B cell (primary cell): ENCODE measurements around the gene MYMK. TPM values are rescaled to one million over a fixed set of nuclear protein-coding genes. Genes with fewer than 3 reads are reported as not detected.

Experiments used
- ATAC-seq: fragments of 200-7000 bp; cut with Tn5 transposase; one replicate; pipeline ENCODE4 v1.10.0; 2021; ENCODE audit warnings: low read depth, mild to moderate bottlenecking, moderate number of reproducible peaks, moderate library complexity
- CTCF ChIA-PET: fragments of 350-600 bp; sonication (Branson Sonifier 250); formaldehyde crosslinking; loops from one replicate; lab custom pipeline; 2021; ENCODE audit warnings: antibody characterized with exemption, inconsistent platforms; lab: Charles Lee
- POLR2A ChIA-PET: fragments of 350-600 bp; sonication (Branson Sonifier 250); formaldehyde crosslinking; loops from one replicate; lab custom pipeline; 2021; ENCODE audit warnings: antibody characterized with exemption; lab: Charles Lee
- DNase-seq: peaks from one replicate; pipeline ENCODE4 v3.0.0; 2013
- H2AFZ ChIP-seq: 2 replicates; pipeline ENCODE4 v1.6.1; 2012; ENCODE audit warnings: mild to moderate bottlenecking, low read depth, low read length; ENCODE audit not compliant: insufficient read depth, poor library complexity, severe bottlenecking
- H3K27ac ChIP-seq, 2 donors: 1 replicate in 1 of 2; 2 replicates in 1 of 2; pipeline ENCODE4 v1.5.1; 2012 to 2013; ENCODE audit warnings: low read length in 2 of 2, mild to moderate bottlenecking in 2 of 2, moderate library complexity in 1 of 2
- H3K27me3 ChIP-seq, 4 experiments: fragments of 200-600 bp in 1 of 4; sonication (generic) in 1 of 4; replicated peaks in 1 of 4; 1 replicate in 2 of 4; 2 replicates in 2 of 4; pipeline versions ENCODE4 v1.6.1 to v1.7.0; 2013 to 2016; ENCODE audit warnings: low read length in 3 of 4, mild to moderate bottlenecking in 2 of 4, mixed read lengths in 1 of 4, moderate library complexity in 1 of 4; ENCODE audit not compliant: insufficient read depth in 4 of 4, control insufficient read depth in 3 of 4; ENCODE audit errors: control extremely low read depth in 1 of 4
- H3K36me3 ChIP-seq, 2 experiments: replicated peaks in 1 of 2; 1 replicate in 1 of 2; 2 replicates in 1 of 2; pipeline versions ENCODE4 v1.6.1 to v1.7.1; 2013; ENCODE audit warnings: low read length in 1 of 2; ENCODE audit not compliant: insufficient read depth in 2 of 2, control insufficient read depth in 1 of 2; ENCODE audit errors: control extremely low read depth in 1 of 2, extremely low read depth in 1 of 2
- H3K4me1 ChIP-seq, 2 donors: fragments of 200-600 bp in 1 of 2; sonication (generic) in 1 of 2; 1 replicate in 1 of 2; 2 replicates in 1 of 2; pipeline versions ENCODE4 v1.5.1 to v1.6.1; 2013 to 2017; ENCODE audit warnings: low read length in 2 of 2; ENCODE audit not compliant: control insufficient read depth in 2 of 2, insufficient read depth in 2 of 2
- H3K4me2 ChIP-seq: replicated peaks from 2 replicates; pipeline ENCODE3; 2012; ENCODE audit warnings: mild to moderate bottlenecking, low read depth, low read length; ENCODE audit not compliant: poor library complexity, severe bottlenecking
- H3K4me3 ChIP-seq, 5 experiments: fragments of 200-600 bp in 1 of 5; sonication (generic) in 1 of 5; 1 replicate in 3 of 5; 2 replicates in 2 of 5; pipeline versions ENCODE4 v1.5.1 to v1.7.0; 2011 to 2016; ENCODE audit warnings: low read length in 4 of 5, mild to moderate bottlenecking in 4 of 5, low read depth in 2 of 5, control low read depth in 1 of 5, moderate library complexity in 1 of 5; ENCODE audit not compliant: insufficient read depth in 1 of 5; ENCODE audit errors: control extremely low read depth in 1 of 5, extremely low read depth in 1 of 5
- H3K79me2 ChIP-seq: fragments of 200-600 bp; sonication (generic); one replicate; pipeline ENCODE4 v1.6.0; 2016; ENCODE audit warnings: low read length; ENCODE audit not compliant: control insufficient read depth, insufficient read depth
- H3K9ac ChIP-seq: fragments of 200-600 bp; sonication (generic); 2 replicates; pipeline ENCODE4 v1.6.1; 2017; ENCODE audit warnings: mild to moderate bottlenecking, low read length, moderate library complexity
- H3K9me3 ChIP-seq, 3 donors: one replicate each; pipeline versions ENCODE4 v1.6.1 to v1.7.1; 2013; ENCODE audit warnings: low read length in 2 of 3; ENCODE audit not compliant: control insufficient read depth in 2 of 3, insufficient read depth in 1 of 3; ENCODE audit errors: control extremely low read depth in 1 of 3
- H4K20me1 ChIP-seq: 2 replicates; pipeline ENCODE4 v1.6.0; 2012; ENCODE audit warnings: mild to moderate bottlenecking, low read length; ENCODE audit not compliant: insufficient read depth, control insufficient read depth, poor library complexity, severe bottlenecking
- H3K27ac Mint-ChIP-seq: one replicate; pipeline ENCODE4 v1.8.0; 2021; ENCODE audit warnings: mixed read lengths
- H3K27me3 Mint-ChIP-seq: one replicate; pipeline ENCODE4 v1.8.0; 2021; ENCODE audit warnings: mixed read lengths
- H3K4me1 Mint-ChIP-seq: one replicate; pipeline ENCODE4 v1.8.0; 2021; ENCODE audit warnings: mixed read lengths
- H3K4me3 Mint-ChIP-seq: one replicate; pipeline ENCODE4 v1.8.0; 2021; ENCODE audit warnings: mixed read lengths
- H3K9me3 Mint-ChIP-seq: one replicate; pipeline ENCODE4 v1.8.0; 2022; ENCODE audit warnings: mixed read lengths; ENCODE audit not compliant: insufficient read depth
- CTCF ChIP-seq: fragments of 200-600 bp; IDR thresholded peaks from one replicate; pipeline ENCODE4 v1.8.0; 2022; ENCODE audit warnings: antibody characterized with exemption, mild to moderate bottlenecking
- EZH2 ChIP-seq: IDR thresholded peaks from 2 replicates; pipeline ENCODE4 v1.6.1; 2012; ENCODE audit warnings: borderline replicate concordance, low read depth, mild to moderate bottlenecking, moderate library complexity, low read length; ENCODE audit not compliant: insufficient read depth, poor library complexity, severe bottlenecking
- WGBS: methylation state at CpG from one replicate; pipeline ENCODE4 v1.1.5; 2013; ENCODE audit warnings: missing lambda C conversion rate; ENCODE audit not compliant: insufficient coverage; 5-methylcytosine and 5-hydroxymethylcytosine counted together
- intact Hi-C: fragments of 100-400 bp; cut with micrococcal nuclease; formaldehyde crosslinking; loops from one replicate; pipeline ENCODE4 v1.10.0; 2022
- polyA plus RNA-seq: library from polyadenylated mRNA; depleted of rRNA; stranded (reverse); fragments of >200 nt; gene quantifications from 2 replicates; pipeline ENCODE4 v1.2.3, GENCODE V29; 2012
- total RNA-seq, 2 donors: library from RNA; stranded (reverse); fragments of 120-200 nt in 1 of 2; gene quantifications; 1 replicate in 1 of 2; 2 replicates in 1 of 2; pipeline versions ENCODE4 v1.2.3 to v1.2.4, GENCODE V29; 2013 to 2022

The MYMK gene
- total and polyA plus RNA-seq, 2 donors (not counting 1 experiment from before 2014, with no cell fraction given), result not detected

DNA sequence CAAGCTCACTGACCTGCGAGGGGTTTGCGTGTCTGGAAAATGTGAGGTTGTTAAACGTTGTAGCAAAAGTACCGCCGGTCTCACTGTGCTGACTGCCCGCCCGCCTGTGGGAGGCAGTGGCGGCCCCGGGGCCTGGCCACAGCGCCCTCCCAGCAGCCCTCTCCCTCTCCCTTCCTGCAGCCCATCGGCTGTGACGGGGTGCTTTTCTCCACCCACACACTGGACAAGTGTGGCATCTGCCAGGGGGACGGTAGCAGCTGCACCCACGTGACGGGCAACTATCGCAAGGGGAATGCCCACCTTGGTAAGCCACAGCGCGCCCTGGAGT, 15.9 kb upstream of the MYMK start:
- H3K4me3 ChIP-seq, result peak overlapping the region in 3 of 5 experiments; percentile 7 to 15 (median 8)
- no peak overlapping the region for H3K27ac ChIP-seq
- DNase-seq (peak; percentile 40), ATAC-seq (peak; percentile 41)
- Mint-ChIP-seq H3K27ac (no peak overlapping the region), H3K9me3 (no peaks in the 10 kb centered on the region), H3K27me3 (peaks cover 14% of the 10 kb centered on the region), H3K4me1 (peaks cover 15% of the 10 kb centered on the region), H3K4me3 (peak overlapping the region; percentile 80)
- H3K27me3 ChIP-seq, result peaks cover 0 to 30% (median 6%) of the 10 kb centered on the region in 4 experiments
- peak overlapping the region; percentile 61 for H3K4me2 ChIP-seq
- peak overlapping the region; percentile 22 for H3K9ac ChIP-seq
- no peaks in the 10 kb centered on the region for H4K20me1 ChIP-seq
- peak overlapping the region; percentile 54 for H2AFZ ChIP-seq
- CTCF ChIA-PET, result no interaction called here
- peaks cover 12 to 14% of the 10 kb centered on the region in 2 donors for H3K4me1 ChIP-seq
- POLR2A ChIA-PET, result no interaction called here
- no peaks in the 10 kb centered on the region for H3K79me2 ChIP-seq
- H3K9me3 ChIP-seq, result no peaks in the 10 kb centered on the region
- TF ChIP-seq CTCF (no peak), EZH2 (no peak)
- 22% methylated on average over 18 of the region's 18 CpGs for WGBS
- H3K36me3 ChIP-seq, result no peaks in the 10 kb centered on the region
- intact Hi-C loops, result no loop called here

- intact Hi-C loops, result no loop called here
- Histone ChIP-seq H3K27me3 (peaks cover 0 to 34% (median 6%) of the 10 kb centered on the region in 4 experiments), H3K36me3 (no peaks in the 10 kb centered on the region), H2AFZ (peak overlapping the region; percentile 54), H3K79me2 (no peaks in the 10 kb centered on the region), H3K9me3 (no peaks in the 10 kb centered on the region), H3K4me2 (peak overlapping the region; percentile 61), H3K4me3 (peak overlapping the region in 3 of 5 experiments; percentile 7 to 15 (median 8)), H3K27ac (no peak overlapping the region), H4K20me1 (no peaks in the 10 kb centered on the region), H3K4me1 (peaks cover 12 to 14% of the 10 kb centered on the region in 2 donors), H3K9ac (peak overlapping the region; percentile 22)
- DNase-seq (no peak), ATAC-seq (peak; percentile 17)
- POLR2A ChIA-PET, result no interaction called here
- H3K27ac Mint-ChIP-seq, result no peak overlapping the region
- WGBS, result 31% methylated on average over 21 of the region's 22 CpGs
- H3K4me3 Mint-ChIP-seq, result peak overlapping the region; percentile 80
- no peaks in the 10 kb centered on the region for H3K9me3 Mint-ChIP-seq
- peaks cover 15% of the 10 kb centered on the region for H3K4me1 Mint-ChIP-seq
- H3K27me3 Mint-ChIP-seq, result peaks cover 18% of the 10 kb centered on the region
- CTCF ChIA-PET, result no interaction called here
- TF ChIP-seq EZH2 (no peak), CTCF (no peak)
Measured at GRCh38 chr9:133539991-133540697, 15.4 kb upstream of the MYMK start.
